IPS-18a (cell line): ENCODE results near the gene PSME2.

Experiments
- H3K27ac ChIP-seq: one replicate; pipeline ENCODE4 v1.5.1; 2013; ENCODE audit warnings: low read length
- H3K27me3 ChIP-seq: one replicate; pipeline ENCODE4 v1.6.1; 2013; ENCODE audit warnings: mild to moderate bottlenecking, low read length; ENCODE audit not compliant: control insufficient read depth, insufficient read depth
- H3K36me3 ChIP-seq: one replicate; pipeline ENCODE4 v1.6.1; 2013; ENCODE audit warnings: low read depth, low read length; ENCODE audit not compliant: control insufficient read depth
- H3K4me1 ChIP-seq: one replicate; pipeline ENCODE4 v1.6.1; 2013; ENCODE audit warnings: low read depth, low read length; ENCODE audit not compliant: control insufficient read depth
- H3K4me3 ChIP-seq: one replicate; pipeline ENCODE4 v1.5.1; 2013; ENCODE audit warnings: low read length
- H3K9ac ChIP-seq: one replicate; pipeline ENCODE4 v1.6.1; 2013; ENCODE audit warnings: mild to moderate bottlenecking, low read length, moderate library complexity
- H3K9me3 ChIP-seq: one replicate; pipeline ENCODE4 v1.6.1; 2013; ENCODE audit warnings: low read depth, low read length; ENCODE audit not compliant: control insufficient read depth

Gene PSME2

GRCh38 chr14:24149302-24149969 lies 3.0 kb upstream of the PSME2 start:
- Histone ChIP-seq H3K4me3 (no peak overlapping the region), H3K9me3 (no peaks in the 10 kb centered on the region), H3K27me3 (no peaks in the 10 kb centered on the region), H3K36me3 (peaks cover 41% of the 10 kb centered on the region), H3K4me1 (peaks cover 8% of the 10 kb centered on the region), H3K9ac (no peak overlapping the region), H3K27ac (no peak overlapping the region)

GRCh38 chr14:24147761-24148428 lies 1.5 kb upstream of the PSME2 start:
- Histone ChIP-seq H3K27me3 (no peaks in the 10 kb centered on the region), H3K9me3 (no peaks in the 10 kb centered on the region), H3K4me1 (peaks cover 8% of the 10 kb centered on the region), H3K9ac (peak overlapping the region; percentile 71), H3K4me3 (peak overlapping the region; percentile 97), H3K27ac (no peak overlapping the region), H3K36me3 (peaks cover 49% of the 10 kb centered on the region)

- Histone ChIP-seq H3K9ac (peak within 1 kb of the TSS; percentile 71), H3K36me3 (peaks cover 46% of the 10 kb centered on the region), H3K27ac (peak within 1 kb of the TSS; percentile 37), H3K9me3 (no peaks in the 10 kb centered on the region), H3K4me3 (peak within 1 kb of the TSS; percentile 97), H3K27me3 (no peaks in the 10 kb centered on the region), H3K4me1 (peaks cover 8% of the 10 kb centered on the region)
Measured at GRCh38 chr14:24146978-24147760, 759 bp upstream of the PSME2 start, which contains the start of gene RNF31. TSS of gene RNF31 (plus strand) at chr14:24147498. CDS start at chr14:24147699, 201 bp downstream.

GRCh38 chr14:24145690-24146452 lies 539 bp downstream of the PSME2 start:
- Histone ChIP-seq H3K9ac (peak overlapping the region; percentile 67), H3K4me3 (peak overlapping the region; percentile 97), H3K27me3 (no peaks in the 10 kb centered on the region), H3K27ac (peak overlapping the region; percentile 37), H3K9me3 (no peaks in the 10 kb centered on the region), H3K36me3 (peaks cover 34% of the 10 kb centered on the region), H3K4me1 (peaks cover 8% of the 10 kb centered on the region)

GRCh38 chr14:24145219-24145618 lies 1.2 kb downstream of the PSME2 start:
- Histone ChIP-seq H3K27me3 (no peaks in the 10 kb centered on the region), H3K4me3 (peak overlapping the region; percentile 97), H3K36me3 (peaks cover 28% of the 10 kb centered on the region), H3K4me1 (peaks cover 8% of the 10 kb centered on the region), H3K27ac (no peak overlapping the region), H3K9me3 (no peaks in the 10 kb centered on the region), H3K9ac (no peak overlapping the region)

- H3K9me3 ChIP-seq, result no peaks in the 10 kb centered on the region
- H3K4me1 ChIP-seq, result peaks cover 12% of the 10 kb centered on the region
- H3K36me3 ChIP-seq, result peaks cover 22% of the 10 kb centered on the region
- H3K9ac ChIP-seq, result no peak overlapping the region
- no peaks in the 10 kb centered on the region for H3K27me3 ChIP-seq
- H3K27ac ChIP-seq, result no peak overlapping the region
- H3K4me3 ChIP-seq, result no peak overlapping the region
Measured at GRCh38 chr14:24144451-24144850, 2.0 kb downstream of the PSME2 start.

GRCh38 chr14:24143511-24143910 lies 2.9 kb downstream of the PSME2 start:
- Histone ChIP-seq H3K27ac (no peak overlapping the region), H3K36me3 (peaks cover 27% of the 10 kb centered on the region), H3K9ac (no peak overlapping the region), H3K9me3 (no peaks in the 10 kb centered on the region), H3K4me3 (no peak overlapping the region), H3K27me3 (no peaks in the 10 kb centered on the region), H3K4me1 (peaks cover 12% of the 10 kb centered on the region)

GRCh38 chr14:24141097-24141880 lies 5.1 kb downstream of the PSME2 start, which contains the start of gene EMC9:
TSS of gene EMC9 (minus strand) at chr14:24141591. CDS start at chr14:24141304, 287 bp downstream.
- peaks cover 36% of the 10 kb centered on the region for H3K36me3 ChIP-seq
- H3K9ac ChIP-seq, result peak within 1 kb of the TSS; percentile 86
- peak within 1 kb of the TSS; percentile 67 for H3K27ac ChIP-seq
- H3K27me3 ChIP-seq, result no peaks in the 10 kb centered on the region
- no peaks in the 10 kb centered on the region for H3K9me3 ChIP-seq
- peak within 1 kb of the TSS; percentile 97 for H3K4me3 ChIP-seq
- peaks cover 15% of the 10 kb centered on the region for H3K4me1 ChIP-seq

GRCh38 chr14:24139272-24139934 lies 7.0 kb downstream of the PSME2 start:
- H3K9me3 ChIP-seq, result no peaks in the 10 kb centered on the region
- H3K27ac ChIP-seq, result no peak overlapping the region
- H3K9ac ChIP-seq, result no peak overlapping the region
- peaks cover 11% of the 10 kb centered on the region for H3K4me1 ChIP-seq
- peak overlapping the region; percentile 97 for H3K4me3 ChIP-seq
- H3K36me3 ChIP-seq, result peaks cover 31% of the 10 kb centered on the region
- no peaks in the 10 kb centered on the region for H3K27me3 ChIP-seq
